OCI-LY1 (cell line): ENCODE results near the gene LIF.

Experiments used
- H2AFZ ChIP-seq: fragments of 200-600 bp; sonication (generic), shearing (Covaris generic); 2 replicates; pipeline ENCODE4 v1.6.0; 2014; ENCODE audit warnings: antibody characterized with exemption, mild to moderate bottlenecking, low read length
- H3F3A ChIP-seq: fragments of 200-600 bp; sonication (generic), shearing (Covaris generic); 2 replicates; pipeline ENCODE4 v1.6.0; 2014; ENCODE audit warnings: mild to moderate bottlenecking, antibody characterized with exemption, low read length, moderate library complexity; ENCODE audit not compliant: insufficient read depth
- H3K27ac ChIP-seq: fragments of 200-600 bp; sonication (generic); 2 replicates; pipeline ENCODE4 v1.5.1; 2014; ENCODE audit warnings: low read length, mixed run types, mild to moderate bottlenecking, low read depth; ENCODE audit not compliant: poor library complexity, severe bottlenecking
- H3K27me3 ChIP-seq: fragments of 200-600 bp; sonication (generic); 2 replicates; pipeline ENCODE4 v1.6.0; 2014; ENCODE audit warnings: antibody characterized with exemption, mild to moderate bottlenecking, low read length, moderate library complexity; ENCODE audit not compliant: insufficient read depth
- H3K36me3 ChIP-seq: fragments of 200-600 bp; sonication (generic); 2 replicates; pipeline ENCODE4 v1.6.1; 2014; ENCODE audit warnings: mild to moderate bottlenecking, antibody characterized with exemption, low read length, moderate library complexity, mixed read lengths; ENCODE audit not compliant: insufficient read depth
- H3K4me1 ChIP-seq: fragments of 200-600 bp; sonication (generic); 2 replicates; pipeline ENCODE4 v1.5.1; 2014; ENCODE audit warnings: mild to moderate bottlenecking, low read length, moderate library complexity; ENCODE audit not compliant: insufficient read depth, severe bottlenecking
- H3K4me2 ChIP-seq: fragments of 200-600 bp; sonication (generic), shearing (Covaris generic); 2 replicates; pipeline ENCODE4 v1.6.1; 2014; ENCODE audit warnings: low read length
- H3K4me3 ChIP-seq: fragments of 200-600 bp; sonication (generic); 2 replicates; pipeline ENCODE4 v1.5.1; 2014; ENCODE audit warnings: low read length, low read depth, mild to moderate bottlenecking, mixed read lengths; ENCODE audit not compliant: poor library complexity, severe bottlenecking
- H3K79me2 ChIP-seq: fragments of 200-600 bp; shearing (Covaris generic); 2 replicates; pipeline ENCODE4 v1.6.1; 2016; ENCODE audit warnings: mixed run types, low read length, mixed read lengths; ENCODE audit not compliant: insufficient read depth
- H3K9ac ChIP-seq: fragments of 200-600 bp; sonication (generic), shearing (Covaris generic); 2 replicates; pipeline ENCODE4 v1.6.1; 2014; ENCODE audit warnings: mild to moderate bottlenecking, low read length, mixed read lengths
- H3K9me2 ChIP-seq: fragments of 200-600 bp; sonication (generic), shearing (Covaris generic); 2 replicates; pipeline ENCODE4 v1.6.1; 2014; ENCODE audit warnings: low read depth, mild to moderate bottlenecking, low read length, mixed read lengths
- H3K9me3 ChIP-seq: fragments of 200-600 bp; shearing (Covaris generic); 2 replicates; pipeline ENCODE4 v1.6.1; 2014; ENCODE audit warnings: low read length, mixed read lengths
- H4K20me1 ChIP-seq: fragments of 200-600 bp; sonication (generic), shearing (Covaris generic); 2 replicates; pipeline ENCODE4 v1.6.0; 2016; ENCODE audit warnings: mild to moderate bottlenecking, low read length; ENCODE audit not compliant: insufficient read depth
- CTCF ChIP-seq: fragments of 200-600 bp; sonication (generic), shearing (Covaris generic); IDR thresholded peaks from 2 replicates; pipeline ENCODE4 v1.5.1; 2017; ENCODE audit warnings: mild to moderate bottlenecking, antibody characterized with exemption, low read length, moderate library complexity, mixed read lengths
- EZH2 ChIP-seq: fragments of 200-600 bp; sonication (generic), shearing (Covaris generic); IDR thresholded peaks from 2 replicates; pipeline ENCODE4 v1.8.0; 2017; ENCODE audit warnings: borderline replicate concordance, mixed run types, mild to moderate bottlenecking, antibody characterized with exemption, low read length, moderate library complexity, mixed read lengths

The LIF gene

GRCh38 chr22:30287648-30288418 lies 41.3 kb upstream of the LIF start:
- H3K79me2 ChIP-seq = no peaks in the 10 kb centered on the region
- no peaks in the 10 kb centered on the region for H3K9me2 ChIP-seq
- no peak overlapping the region for H3K4me3 ChIP-seq
- no peak overlapping the region for H3K27ac ChIP-seq
- no peaks in the 10 kb centered on the region for H3K9me3 ChIP-seq
- TF ChIP-seq CTCF (peak; percentile 95), EZH2 (no peak)
- H4K20me1 ChIP-seq = no peaks in the 10 kb centered on the region
- H2AFZ ChIP-seq = no peak overlapping the region
- H3K36me3 ChIP-seq = peaks cover 6% of the 10 kb centered on the region; the same call in 1 of the 2 replicates
- H3F3A ChIP-seq = no peaks in the 10 kb centered on the region
- H3K4me2 ChIP-seq = no peak overlapping the region; the same call in 1 of the 2 replicates
- peaks cover 18% of the 10 kb centered on the region for H3K4me1 ChIP-seq
- no peaks in the 10 kb centered on the region for H3K27me3 ChIP-seq
- no peak overlapping the region for H3K9ac ChIP-seq

GRCh38 chr22:30286813-30287647 lies 40.5 kb upstream of the LIF start:
- no peaks in the 10 kb centered on the region for H3K27me3 ChIP-seq
- H3K9ac ChIP-seq = no peak overlapping the region
- no peak overlapping the region for H3K4me2 ChIP-seq
- no peaks in the 10 kb centered on the region for H3F3A ChIP-seq
- H3K27ac ChIP-seq = no peak overlapping the region
- no peaks in the 10 kb centered on the region for H3K9me3 ChIP-seq
- H3K4me3 ChIP-seq = no peak overlapping the region
- no peak overlapping the region for H2AFZ ChIP-seq
- H4K20me1 ChIP-seq = no peaks in the 10 kb centered on the region
- no peaks in the 10 kb centered on the region for H3K9me2 ChIP-seq
- H3K36me3 ChIP-seq = no peaks in the 10 kb centered on the region
- no peaks in the 10 kb centered on the region for H3K79me2 ChIP-seq
- H3K4me1 ChIP-seq = peaks cover 18% of the 10 kb centered on the region
- TF ChIP-seq EZH2 (no peak), CTCF (peak; percentile 80)

- H2AFZ ChIP-seq = no peak overlapping the region
- no peak overlapping the region for H3K9ac ChIP-seq
- H3K4me1 ChIP-seq = peaks cover 18% of the 10 kb centered on the region
- no peaks in the 10 kb centered on the region for H3K79me2 ChIP-seq
- no peak overlapping the region for H3K27ac ChIP-seq
- H3K9me2 ChIP-seq = no peaks in the 10 kb centered on the region
- no peaks in the 10 kb centered on the region for H3K36me3 ChIP-seq
- H3K9me3 ChIP-seq = no peaks in the 10 kb centered on the region
- H4K20me1 ChIP-seq = no peaks in the 10 kb centered on the region
- TF ChIP-seq CTCF (no peak), EZH2 (no peak)
- no peak overlapping the region for H3K4me2 ChIP-seq
- H3K27me3 ChIP-seq = no peaks in the 10 kb centered on the region
- no peaks in the 10 kb centered on the region for H3F3A ChIP-seq
- H3K4me3 ChIP-seq = no peak overlapping the region
These were observed 39.8 kb upstream of the LIF start for GRCh38 chr22:30286331-30286730.
